Fibroblast of mammary gland (primary cell): ENCODE measurements around the gene DCHS2.

Experiments used
- DNase-seq: peaks from one replicate; pipeline ENCODE4 v3.0.0-alpha.2; 2010; ENCODE audit warnings: low read depth
- H3K4me3 ChIP-seq: 2 replicates; pipeline ENCODE4 v1.5.1; 2011; ENCODE audit warnings: low read depth, mild to moderate bottlenecking, low read length, moderate library complexity; ENCODE audit not compliant: control insufficient read depth
- TF ChIP-seq, protein P1 (sequence below): conservative IDR thresholded peaks from 2 replicates; pipeline ENCODE4 v1.5.1; 2011; ENCODE audit warnings: low read depth, low read length, inconsistent platforms; ENCODE audit not compliant: control insufficient read depth, insufficient read depth

The DCHS2 gene

DNA sequence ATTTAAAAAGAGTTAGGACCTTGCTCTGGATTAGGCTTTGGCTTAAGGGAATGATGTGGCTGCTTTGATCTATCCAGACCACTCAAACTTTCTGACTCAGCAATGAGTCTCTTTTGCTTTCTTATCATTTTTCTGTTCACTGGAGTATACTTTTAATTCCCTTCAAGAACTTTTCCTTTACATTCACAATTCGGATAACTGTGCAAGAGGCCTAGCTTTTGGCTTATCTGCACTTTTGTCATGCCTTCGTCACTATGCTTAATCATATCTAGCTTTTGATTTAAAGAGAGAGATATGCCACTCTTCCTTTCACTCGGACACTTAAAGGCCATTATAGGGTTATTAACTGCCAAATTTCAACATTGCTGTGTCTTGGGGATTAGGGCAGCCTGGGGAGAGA lies 147.9 kb downstream of the DCHS2 start:
- H3K4me3 ChIP-seq: no peak overlapping the region
- no peak for DNase-seq
- TF ChIP-seq, protein P1, sequence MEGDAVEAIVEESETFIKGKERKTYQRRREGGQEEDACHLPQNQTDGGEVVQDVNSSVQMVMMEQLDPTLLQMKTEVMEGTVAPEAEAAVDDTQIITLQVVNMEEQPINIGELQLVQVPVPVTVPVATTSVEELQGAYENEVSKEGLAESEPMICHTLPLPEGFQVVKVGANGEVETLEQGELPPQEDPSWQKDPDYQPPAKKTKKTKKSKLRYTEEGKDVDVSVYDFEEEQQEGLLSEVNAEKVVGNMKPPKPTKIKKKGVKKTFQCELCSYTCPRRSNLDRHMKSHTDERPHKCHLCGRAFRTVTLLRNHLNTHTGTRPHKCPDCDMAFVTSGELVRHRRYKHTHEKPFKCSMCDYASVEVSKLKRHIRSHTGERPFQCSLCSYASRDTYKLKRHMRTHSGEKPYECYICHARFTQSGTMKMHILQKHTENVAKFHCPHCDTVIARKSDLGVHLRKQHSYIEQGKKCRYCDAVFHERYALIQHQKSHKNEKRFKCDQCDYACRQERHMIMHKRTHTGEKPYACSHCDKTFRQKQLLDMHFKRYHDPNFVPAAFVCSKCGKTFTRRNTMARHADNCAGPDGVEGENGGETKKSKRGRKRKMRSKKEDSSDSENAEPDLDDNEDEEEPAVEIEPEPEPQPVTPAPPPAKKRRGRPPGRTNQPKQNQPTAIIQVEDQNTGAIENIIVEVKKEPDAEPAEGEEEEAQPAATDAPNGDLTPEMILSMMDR: no peak

DNA sequence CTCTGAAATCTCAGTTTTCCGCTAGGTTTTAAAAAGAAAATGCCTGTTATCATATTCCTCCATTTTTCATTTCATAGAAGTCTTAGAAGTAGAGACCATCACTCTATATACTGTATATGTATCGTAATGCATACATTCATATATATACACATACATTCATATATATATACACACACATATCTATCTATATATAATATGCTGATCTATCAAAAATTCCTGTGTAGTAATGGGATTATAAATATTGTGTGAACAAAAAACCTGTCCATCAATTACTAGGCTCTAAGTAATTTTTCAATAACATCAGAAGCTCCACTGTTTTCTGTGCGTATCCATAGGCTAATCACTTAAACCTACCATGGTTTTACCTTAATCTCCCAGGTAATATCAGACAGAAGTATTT lies 150.2 kb downstream of the DCHS2 start:
- no peak overlapping the region for H3K4me3 ChIP-seq
- TF ChIP-seq, protein P1: no peak
- DNase-seq: no peak

DNA sequence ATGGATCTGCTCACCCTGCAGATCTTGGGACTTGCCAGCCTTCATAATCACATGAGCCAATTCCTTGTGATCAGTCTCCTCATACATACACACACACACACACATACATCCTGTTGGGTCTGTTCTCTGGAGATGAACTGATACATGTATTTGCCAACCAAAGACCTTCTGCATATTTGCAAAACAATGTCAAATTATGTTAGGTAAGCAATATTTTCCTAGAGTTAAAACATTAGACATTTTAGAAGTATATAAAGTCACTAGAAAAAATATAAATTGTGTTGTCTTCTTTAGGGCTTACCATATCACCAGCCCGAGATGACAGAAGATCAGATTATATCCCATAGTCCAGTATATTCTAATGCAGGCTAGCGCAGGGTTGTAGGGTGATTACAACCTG lies 156.0 kb downstream of the DCHS2 start:
- TF ChIP-seq, protein P1: no peak
- no peak overlapping the region for H3K4me3 ChIP-seq
- DNase-seq: no peak

DNA sequence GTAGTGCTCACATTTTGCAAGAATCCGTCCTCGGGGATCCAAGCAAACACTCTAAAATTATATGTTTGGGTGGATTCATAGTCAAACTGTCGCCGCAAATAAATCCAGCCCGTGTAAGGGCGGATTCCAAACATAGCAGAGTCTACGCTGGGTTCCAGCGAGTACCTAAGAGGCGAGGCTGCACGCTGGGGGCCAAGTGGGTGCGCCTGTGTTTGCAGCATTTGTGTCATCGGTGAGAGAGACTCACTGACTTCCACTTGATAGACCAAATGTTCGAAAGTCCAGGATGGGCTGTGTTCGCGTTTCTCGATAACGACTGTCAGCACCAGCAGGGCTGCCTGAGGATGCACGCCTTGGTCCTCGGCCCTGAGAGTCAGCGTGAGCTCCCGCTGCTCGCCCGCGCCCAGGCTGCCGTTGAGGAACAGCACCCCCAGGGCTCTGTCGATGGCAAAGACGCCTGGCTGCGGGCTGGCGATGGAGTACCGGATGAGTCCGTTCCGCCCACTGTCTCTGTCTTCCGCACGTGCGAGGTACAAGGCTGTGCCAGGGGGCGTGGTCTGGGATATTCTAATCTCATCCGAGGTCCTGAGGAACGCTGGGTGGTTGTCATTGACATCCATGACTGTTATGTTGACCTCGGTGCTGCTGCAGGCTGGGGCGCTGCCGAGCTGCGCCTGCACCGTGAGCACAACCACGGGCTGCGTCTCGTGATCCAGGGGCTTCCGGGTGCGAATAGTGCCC lies 158.7 kb downstream of the DCHS2 start:
- peak overlapping the region; percentile 23 for H3K4me3 ChIP-seq
- TF ChIP-seq, protein P1: no peak
- peak; percentile 30 for DNase-seq

DNA sequence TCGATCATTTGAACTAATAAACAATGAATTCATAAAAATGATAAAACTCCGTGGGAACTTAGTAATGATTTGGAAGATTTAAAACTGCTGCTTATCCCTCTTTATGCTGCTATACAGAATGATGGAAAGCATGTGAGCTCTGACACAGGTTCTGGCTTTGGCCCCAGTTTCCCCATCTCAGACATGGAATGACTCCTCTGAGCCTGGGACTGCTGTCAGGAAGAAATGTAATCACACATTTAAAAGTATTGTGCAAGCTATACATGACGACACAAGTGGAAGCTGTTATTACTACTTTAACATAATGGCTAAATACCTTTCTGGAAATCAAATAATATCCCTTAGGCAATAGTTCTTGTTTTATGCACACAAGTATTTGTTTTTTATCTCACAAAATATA lies 161.7 kb downstream of the DCHS2 start:
- TF ChIP-seq, protein P1: no peak
- no peak overlapping the region for H3K4me3 ChIP-seq
- peak; percentile 93 for DNase-seq

DNA sequence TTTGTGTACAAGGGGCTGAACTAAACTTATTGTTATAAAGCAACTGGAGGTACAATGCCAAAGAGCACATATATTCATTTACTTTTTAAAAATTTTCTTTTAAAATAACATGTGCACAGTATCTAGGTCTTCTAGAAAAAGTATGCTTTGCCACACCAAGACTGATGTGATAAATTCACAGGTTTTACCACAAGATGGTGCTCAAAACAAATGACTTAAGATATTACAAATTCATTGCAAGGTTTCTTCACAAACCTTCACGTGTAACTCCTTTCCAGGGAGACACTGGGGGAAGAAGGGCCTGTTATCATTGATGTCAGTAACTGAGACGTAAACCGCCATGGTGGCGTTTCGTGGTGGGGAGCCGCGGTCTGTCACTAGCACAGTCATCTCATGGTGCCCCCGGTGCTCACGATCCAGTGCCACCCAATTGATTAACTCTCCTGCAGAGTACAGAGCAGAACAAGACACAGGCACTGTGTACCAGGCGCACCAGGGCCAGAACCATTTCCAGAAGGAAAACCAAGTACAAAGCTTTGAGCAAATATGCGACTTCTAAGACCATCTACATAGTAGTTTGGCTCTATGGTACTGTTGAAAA lies 162.2 kb downstream of the DCHS2 start:
- peak; percentile 57 for DNase-seq
- no peak overlapping the region for H3K4me3 ChIP-seq
- TF ChIP-seq, protein P1: peak; percentile 36
